NOMO-1 treated with DMSO at 0.1 percent for 48 hours (cell line): Measurements from ENCODE around the gene KRT16.
"Not testable (repeated sequence)": the region's sequence is repeated elsewhere in the genome, so short reads cannot be mapped to it uniquely, and the experiment has no call there.

Experiments
- DNase-seq: peaks from one replicate; lab custom pipeline; 2025; ENCODE audit not compliant: unreplicated experiment; lab: John Stamatoyannopoulos, UW

Gene KRT16

DNA sequence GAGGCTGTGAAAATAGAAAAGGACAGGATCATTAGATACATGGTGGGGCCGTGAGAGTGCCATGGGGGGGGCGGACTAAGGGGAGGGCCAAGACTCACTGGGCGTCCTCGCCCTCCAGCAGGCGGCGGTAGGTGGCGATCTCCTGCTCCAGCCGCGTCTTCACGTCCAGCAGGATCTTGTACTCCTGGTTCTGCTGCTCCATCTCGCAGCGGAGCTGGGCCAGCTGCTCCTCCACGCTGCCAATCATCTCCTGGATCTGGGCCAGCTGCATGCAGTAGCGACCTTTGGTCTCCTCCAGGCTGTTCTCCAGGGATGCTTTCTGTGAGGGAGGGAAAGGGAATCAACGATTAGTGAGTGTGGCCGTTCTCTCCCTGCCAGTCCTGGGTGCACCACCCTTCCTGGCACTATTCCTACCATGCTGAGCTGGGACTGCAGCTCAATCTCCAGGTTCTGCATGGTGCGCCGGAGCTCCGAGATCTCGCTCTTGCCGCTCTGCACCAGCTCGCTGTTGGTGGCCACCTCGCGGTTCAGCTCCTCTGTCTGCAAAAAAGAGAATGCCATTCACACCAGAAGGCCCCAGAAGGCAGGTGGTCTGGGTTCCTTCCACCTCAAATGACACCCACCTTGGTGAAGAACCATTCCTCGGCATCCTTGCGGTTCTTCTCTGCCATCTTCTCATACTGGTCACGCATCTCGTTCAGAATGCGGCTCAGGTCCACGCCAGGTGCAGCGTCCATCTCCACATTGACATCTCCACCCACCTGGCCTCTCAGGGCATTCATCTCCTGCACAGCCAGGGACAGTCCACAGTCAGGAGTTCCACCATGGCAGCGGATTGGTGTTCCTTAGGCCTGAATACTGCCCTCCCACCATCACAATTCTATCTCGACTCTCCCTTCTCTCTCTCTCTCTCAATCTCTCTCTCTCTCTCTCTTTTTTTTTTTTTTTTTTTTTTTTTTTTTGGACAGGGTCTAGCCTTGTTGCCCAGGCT is 29.1 kb downstream of the KRT16 start:
- DNase-seq: no peak

DNA sequence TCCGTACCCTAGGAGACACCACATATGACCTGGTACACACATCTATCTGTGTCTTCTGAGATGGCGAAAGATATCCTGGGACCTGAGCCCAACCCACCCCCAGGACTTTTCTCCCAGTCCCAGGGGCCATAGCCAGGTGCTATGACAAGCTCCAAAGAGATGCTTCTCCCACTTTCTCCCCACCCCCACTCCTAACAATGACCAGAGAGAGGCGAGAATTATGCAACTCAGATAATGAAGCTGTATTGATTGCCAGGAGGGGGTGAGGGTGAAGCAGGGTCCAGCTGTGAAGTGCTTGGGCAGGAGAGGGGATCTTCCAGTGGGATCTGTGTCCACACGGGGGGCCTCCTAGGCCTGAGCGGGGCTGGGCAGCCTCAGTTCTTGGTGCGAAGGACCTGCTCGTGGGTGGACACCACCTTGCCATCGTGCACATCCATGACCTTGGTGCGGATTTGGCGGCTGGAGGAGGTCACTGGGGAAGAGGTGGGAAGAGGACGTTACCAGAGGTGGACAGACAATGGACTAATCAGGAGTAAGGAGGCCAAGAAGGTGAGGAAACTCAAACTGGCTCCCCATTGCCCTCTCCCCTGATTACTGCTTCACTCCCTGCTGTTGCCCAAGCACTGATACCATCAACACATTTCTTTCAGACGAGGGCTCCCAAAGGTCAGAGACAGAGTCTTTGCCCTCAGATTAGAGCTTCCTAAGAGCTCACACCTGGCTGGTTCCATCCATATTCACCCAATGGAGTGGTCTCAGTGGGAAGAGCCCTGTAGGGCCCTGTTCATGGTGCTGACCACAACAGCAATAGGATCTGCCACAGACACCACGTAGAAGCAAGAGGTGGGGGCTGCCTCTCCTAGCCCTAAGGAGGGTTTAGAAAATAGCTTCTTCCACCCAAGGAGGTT is 30.3 kb downstream of the KRT16 start:
- DNase-seq: not testable (repeated sequence)

DNA sequence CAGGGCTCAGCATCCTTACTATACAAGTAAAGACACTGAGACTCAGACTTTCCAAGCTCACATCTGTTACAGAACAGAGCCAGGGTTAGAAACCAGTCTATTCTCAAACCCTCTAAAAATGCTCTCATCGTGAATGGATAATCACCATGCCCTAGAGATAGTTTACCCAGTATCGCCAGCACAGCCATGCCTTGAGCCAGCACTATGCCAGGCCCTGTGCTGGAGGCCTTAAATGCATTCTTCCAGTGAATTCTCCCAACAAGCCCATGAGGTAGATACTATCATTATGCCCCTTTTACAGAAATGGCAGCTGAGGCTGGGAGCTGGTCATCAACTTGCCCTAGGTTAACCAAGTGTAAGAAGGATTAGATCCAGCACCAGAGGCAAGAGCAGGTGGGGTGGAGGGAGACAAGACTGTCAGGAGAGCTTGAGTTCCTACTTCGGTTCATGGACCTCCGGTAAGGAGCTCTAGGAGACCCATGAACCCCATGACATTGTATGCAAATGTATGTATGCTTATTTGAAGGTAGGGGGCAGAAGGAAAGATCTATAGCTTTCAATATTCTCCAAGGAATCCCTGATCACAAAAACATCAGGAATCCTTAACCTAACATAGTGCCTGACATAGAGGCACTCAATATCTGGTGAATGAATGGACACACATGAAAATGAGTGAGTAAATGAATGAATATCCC is 31.1 kb downstream of the KRT16 start:
- no peak for DNase-seq

GRCh38 chr17:41580687-41581365 is 31.7 kb downstream of the KRT16 start:
- DNase-seq: no peak

DNA sequence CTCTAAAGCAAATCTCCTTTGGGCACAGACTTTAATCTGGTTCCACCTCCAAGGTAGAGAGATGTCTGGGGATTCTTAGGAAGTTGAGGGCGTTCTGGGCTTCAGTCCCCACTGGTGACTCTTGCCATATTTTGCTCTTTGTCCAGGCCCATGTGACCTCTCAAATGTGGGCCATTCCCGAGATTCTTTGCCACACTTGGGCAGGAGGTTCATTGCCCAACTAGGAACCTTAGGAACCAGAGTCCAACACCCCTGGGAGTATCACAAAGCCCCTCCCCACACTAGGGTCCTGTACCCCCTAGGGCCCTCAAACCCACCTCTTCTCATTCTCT is 32.4 kb downstream of the KRT16 start:
- no peak for DNase-seq

- DNase-seq: peak; percentile 81
Measured at GRCh38 chr17:41579484-41580243, 32.9 kb downstream of the KRT16 start.

DNA sequence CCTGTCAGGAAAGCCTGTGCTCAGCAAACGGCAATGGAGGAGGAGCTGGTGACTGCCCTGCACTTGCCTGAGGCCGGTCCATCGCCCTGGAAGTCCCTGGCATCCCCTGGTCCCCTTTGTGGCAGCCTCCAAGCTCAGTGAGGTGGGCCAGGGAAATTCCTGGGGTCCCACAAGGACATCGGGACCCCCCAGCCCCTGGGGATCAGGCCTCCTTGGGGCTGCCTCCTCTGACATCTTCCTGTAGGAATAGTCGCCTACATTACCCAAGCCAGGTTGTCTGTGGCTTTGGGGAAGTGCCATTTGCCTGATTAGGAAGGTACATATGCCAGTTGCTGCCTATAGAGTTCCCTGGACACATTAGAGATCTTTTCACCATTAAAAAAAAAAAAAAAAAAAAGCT is 33.6 kb downstream of the KRT16 start:
- no peak for DNase-seq

DNA sequence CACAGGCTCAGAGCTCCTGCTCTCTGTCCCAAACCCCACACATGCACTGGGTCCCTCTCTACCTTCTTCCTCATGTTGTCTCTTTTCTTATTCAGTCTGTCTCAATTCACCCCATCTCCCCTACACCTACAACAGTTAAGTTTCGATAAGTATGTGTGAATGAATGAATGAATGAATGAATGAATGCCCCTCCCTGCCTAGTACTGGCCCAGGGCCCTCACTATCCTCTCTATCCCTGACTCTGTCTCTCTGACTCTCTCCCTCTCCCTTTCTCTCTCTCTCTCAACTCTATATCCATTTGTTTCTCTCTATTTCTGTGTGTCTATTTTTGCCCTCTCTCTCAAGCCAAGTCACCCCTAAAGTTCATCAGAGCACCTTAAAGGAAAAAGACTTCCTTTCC is 34.0 kb downstream of the KRT16 start:
- DNase-seq: no peak

- not testable (repeated sequence) for DNase-seq
Measured at GRCh38 chr17:41576740-41577139, 35.8 kb downstream of the KRT16 start.

DNA sequence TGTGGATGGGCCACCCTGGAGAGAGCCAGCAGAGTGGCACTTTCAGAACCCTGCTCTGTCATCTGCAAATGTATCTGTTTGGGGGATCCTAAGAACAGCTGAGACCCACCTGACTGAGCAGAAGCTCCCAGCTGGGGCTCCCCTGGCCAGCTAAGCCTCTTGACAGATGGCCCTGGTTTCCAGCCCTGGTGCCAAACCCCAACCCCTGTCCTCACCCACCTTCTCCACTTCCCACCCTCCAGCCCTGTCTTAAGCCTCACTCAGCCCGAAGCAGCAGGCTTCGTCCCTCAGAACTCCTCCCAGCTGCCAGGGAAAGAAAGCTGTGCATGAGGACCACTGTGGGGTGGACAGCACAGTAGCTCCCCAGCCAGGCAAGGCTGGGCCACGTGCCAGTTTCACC is 37.2 kb downstream of the KRT16 start:
- no peak for DNase-seq

DNA sequence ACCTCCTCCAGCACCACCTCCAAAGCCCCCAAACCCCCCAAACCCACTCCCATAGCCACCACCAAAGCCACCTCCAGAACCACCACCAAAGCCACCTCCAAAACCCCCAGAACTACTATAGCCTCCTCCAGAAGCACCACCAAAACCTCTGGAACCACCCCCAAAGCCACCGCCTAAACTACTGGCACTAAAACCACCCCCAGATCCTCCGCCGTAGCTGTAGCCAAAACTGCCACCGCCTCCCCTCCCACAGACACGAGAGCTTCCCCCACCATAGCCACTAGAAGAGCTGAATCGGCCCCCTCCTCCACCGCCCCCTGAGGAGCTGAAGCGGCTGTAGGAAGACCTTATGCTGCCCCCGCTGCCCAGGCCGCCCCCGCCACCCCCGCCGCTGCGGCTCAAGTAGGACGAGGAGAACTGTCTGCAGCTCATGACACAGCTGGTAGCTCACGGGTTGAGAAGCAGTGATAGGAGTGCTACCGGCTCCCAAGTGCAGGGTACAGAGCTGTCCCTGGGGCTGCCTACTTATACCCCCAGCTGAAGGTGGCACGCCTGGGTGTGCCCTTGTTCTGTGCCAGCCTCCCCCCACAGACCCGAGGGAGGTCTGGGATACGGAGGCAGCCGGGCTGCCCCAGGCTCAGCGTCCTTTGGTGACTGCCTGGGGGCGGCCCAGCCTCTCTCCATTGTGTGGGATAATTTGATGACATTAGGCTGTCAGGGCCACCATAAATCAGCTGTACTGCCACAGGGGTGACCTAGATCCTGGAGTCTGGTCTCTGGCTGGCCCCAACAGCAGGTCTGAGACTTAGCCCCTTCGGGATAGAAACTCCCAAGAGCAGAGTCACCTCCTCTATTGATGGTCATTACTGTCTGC is 40.8 kb downstream of the KRT16 start, which contains the start of gene KRT9:
KRT9 (minus strand) TSS at position 499 of the 874 bp plus-strand sequence; CDS start at position 432, 67 bp downstream.
- no peak for DNase-seq

- no peak for DNase-seq
Measured at GRCh38 chr17:41567317-41567716, 45.2 kb downstream of the KRT16 start.

- DNase-seq: no peak
Measured at GRCh38 chr17:41565338-41565737, 47.2 kb downstream of the KRT16 start.

DNA sequence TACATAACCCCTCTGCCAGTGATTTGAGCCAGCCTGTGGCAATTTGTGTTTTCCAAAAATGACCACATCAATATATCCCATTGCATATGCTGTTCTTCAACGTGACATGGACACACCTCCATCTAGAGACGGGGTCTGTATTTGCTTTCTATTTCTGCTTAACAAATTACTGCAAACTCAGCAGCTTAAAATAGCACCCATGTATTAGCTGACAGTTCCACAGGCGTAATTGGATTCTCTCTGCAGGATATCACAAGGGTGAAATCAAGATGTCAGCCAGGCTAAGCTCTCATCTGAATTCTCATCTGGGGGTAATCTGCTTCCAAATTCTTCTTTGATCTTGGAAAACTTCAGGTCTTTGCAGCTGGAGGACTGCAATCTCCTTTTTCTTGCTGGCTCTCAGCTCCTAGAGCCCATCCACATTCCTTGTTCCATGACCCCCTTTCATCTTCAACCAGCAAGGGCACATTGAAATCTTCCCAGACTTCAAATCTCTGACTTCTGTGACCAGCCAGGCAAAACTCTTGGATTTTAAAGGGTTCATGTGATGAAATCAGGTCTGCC is 48.9 kb downstream of the KRT16 start:
- DNase-seq: no peak

DNA sequence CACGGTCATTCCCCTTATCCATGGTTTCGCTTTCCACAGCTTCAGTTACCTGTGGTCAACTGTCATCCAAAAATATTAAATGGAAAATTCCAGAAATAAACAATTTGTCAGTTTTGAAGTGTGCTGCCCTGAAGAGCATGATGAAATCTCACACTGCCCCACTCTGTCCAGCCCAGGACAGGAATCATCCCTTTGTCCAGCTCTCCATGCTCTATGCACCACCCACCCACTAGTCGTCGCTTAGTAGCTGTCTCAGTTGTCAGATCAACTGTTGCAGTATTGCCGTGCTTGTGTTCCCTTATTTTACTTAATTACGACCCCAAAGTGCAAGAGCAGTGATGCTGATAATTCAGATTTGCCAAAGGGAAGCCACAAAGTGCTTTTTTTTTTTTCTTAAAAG is 51.0 kb downstream of the KRT16 start:
- no peak for DNase-seq
